Left colon (tissue), 2 donors: Measurements from ENCODE around the gene CHL1. TPM values are rescaled to one million over a fixed set of nuclear protein-coding genes. Genes with fewer than 3 reads are reported as not detected.
"Not testable (repeated sequence)": the region's sequence is repeated elsewhere in the genome, so short reads cannot be mapped to it uniquely, and the experiment has no call there.

Experiments used
- ATAC-seq: fragments of 200-7000 bp; cut with Tn5 transposase; one replicate; pipeline ENCODE4 v1.9.1; 2020; ENCODE audit warnings: mild to moderate bottlenecking, moderate library complexity
- DNase-seq, 2 donors: peaks; one replicate each; pipeline ENCODE4 v3.0.0-alpha.2; 2020
- intact Hi-C, 2 donors: fragments of 100-400 bp; cut with DNase I in 1 of 2; cut with micrococcal nuclease in 1 of 2; formaldehyde crosslinking; loops; one replicate each; pipeline versions ENCODE4 v1.11.2 to v1.14.0; 2022; cut with DNase I, micrococcal nuclease
- total RNA-seq, 2 donors: library from RNA; stranded (reverse); fragmentation: NEBNext Ultra II Directional; extraction: Animal tissue kit (Norgen Biotek cat#: 25700); gene quantifications; one replicate each; pipeline ENCODE4 v1.2.1, GENCODE V29; 2021
- donor health status: DM: no; HTN: no; CAD: no.
- donor health status: DM: yes; HTN: yes; CAD: no.

Gene CHL1
- total RNA-seq, 2 donors from 2014 or later: 7.9 to 9.3 TPM

GRCh38 chr3:365268-365667 is 168.7 kb downstream of the CHL1 start:
- ATAC-seq: no peak
- intact Hi-C loops: no loop called here
- DNase-seq: no peak

GRCh38 chr3:366253-366652 is 169.7 kb downstream of the CHL1 start:
- DNase-seq, ATAC-seq, intact Hi-C loops: not testable (repeated sequence)

- DNase-seq (no peak), ATAC-seq (no peak)
- intact Hi-C loops: no loop called here
Observed at GRCh38 chr3:373193-373779, 176.7 kb downstream of the CHL1 start.

GRCh38 chr3:374459-374858 is 177.9 kb downstream of the CHL1 start:
- intact Hi-C loops: no loop called here
- ATAC-seq (no peak), DNase-seq (no peak)

GRCh38 chr3:377158-377561 is 180.6 kb downstream of the CHL1 start:
- intact Hi-C loops: no loop called here
- no peak for ATAC-seq
- DNase-seq: no peak

GRCh38 chr3:380801-381200 is 184.2 kb downstream of the CHL1 start:
- intact Hi-C loops: no loop called here

GRCh38 chr3:385151-385550 is 188.6 kb downstream of the CHL1 start:
- no peak for ATAC-seq
- DNase-seq: no peak
- intact Hi-C loops: no loop called here

More at GRCh38 chr3:380801-381200, 184.2 kb downstream of the CHL1 start:
- DNase-seq: no peak
- ATAC-seq: no peak

GRCh38 chr3:394775-395174 is 198.2 kb downstream of the CHL1 start:
- ATAC-seq: no peak
- no peak for DNase-seq
- intact Hi-C loops: no loop called here

GRCh38 chr3:396293-396692 is 199.7 kb downstream of the CHL1 start:
- ATAC-seq: no peak
- no peak for DNase-seq
- intact Hi-C loops: no loop called here

GRCh38 chr3:399647-400046 is 203.1 kb downstream of the CHL1 start:
- ATAC-seq (no peak), DNase-seq (no peak)
- intact Hi-C loops: no loop called here

- DNase-seq (no peak), ATAC-seq (no peak)
- intact Hi-C loops: no loop called here
Observed at GRCh38 chr3:403826-404225, 207.3 kb downstream of the CHL1 start.

- DNase-seq (no peak), ATAC-seq (no peak)
- intact Hi-C loops: no loop called here
Observed at GRCh38 chr3:409011-409410, 212.4 kb downstream of the CHL1 start.

GRCh38 chr3:411226-411625 is 214.7 kb downstream of the CHL1 start:
- no peak for DNase-seq
- intact Hi-C loops: no loop called here
- no peak for ATAC-seq

- ATAC-seq (no peak), DNase-seq (no peak)
- intact Hi-C loops: no loop called here
Observed at GRCh38 chr3:414063-414462, 217.5 kb downstream of the CHL1 start.

- intact Hi-C loops: no loop called here
- no peak for ATAC-seq
- DNase-seq: no peak
Observed at GRCh38 chr3:418239-418929, 221.8 kb downstream of the CHL1 start.

GRCh38 chr3:420584-420983 is 224.0 kb downstream of the CHL1 start:
- intact Hi-C loops: no loop called here
- ATAC-seq (no peak), DNase-seq (no peak)

- ATAC-seq (no peak), DNase-seq (no peak)
- intact Hi-C loops: no loop called here
Observed at GRCh38 chr3:425079-425478, 228.5 kb downstream of the CHL1 start.

- DNase-seq: no peak
- intact Hi-C loops: no loop called here
- ATAC-seq: no peak
Observed at GRCh38 chr3:426072-426471, 229.5 kb downstream of the CHL1 start.

- intact Hi-C loops: no loop called here
- ATAC-seq (no peak), DNase-seq (no peak)
Observed at GRCh38 chr3:427128-427527, 230.6 kb downstream of the CHL1 start.

GRCh38 chr3:430186-430585 is 233.6 kb downstream of the CHL1 start:
- intact Hi-C loops: no loop called here
- ATAC-seq (no peak), DNase-seq (no peak)

- DNase-seq (no peak), ATAC-seq (no peak)
- intact Hi-C loops: no loop called here
Observed at GRCh38 chr3:435161-435560, 238.6 kb downstream of the CHL1 start.
